Measurements from ENCODE around the gene TEX28. TPM values are rescaled to one million over a fixed set of nuclear protein-coding genes. Genes with fewer than 3 reads are reported as not detected.
"Not testable (repeated sequence)": the region's sequence is repeated elsewhere in the genome, so short reads cannot be mapped to it uniquely, and the experiment has no call there.

Gene TEX28
- polyA plus RNA-seq, 12 donors: not detected

- not testable (repeated sequence) for DNase-seq
Measured at GRCh38 chrX:154248076-154248475, 46.8 kb downstream of the TEX28 start.

GRCh38 chrX:154247377-154248045 lies 47.4 kb downstream of the TEX28 start:
- not testable (repeated sequence) for DNase-seq

DNA sequence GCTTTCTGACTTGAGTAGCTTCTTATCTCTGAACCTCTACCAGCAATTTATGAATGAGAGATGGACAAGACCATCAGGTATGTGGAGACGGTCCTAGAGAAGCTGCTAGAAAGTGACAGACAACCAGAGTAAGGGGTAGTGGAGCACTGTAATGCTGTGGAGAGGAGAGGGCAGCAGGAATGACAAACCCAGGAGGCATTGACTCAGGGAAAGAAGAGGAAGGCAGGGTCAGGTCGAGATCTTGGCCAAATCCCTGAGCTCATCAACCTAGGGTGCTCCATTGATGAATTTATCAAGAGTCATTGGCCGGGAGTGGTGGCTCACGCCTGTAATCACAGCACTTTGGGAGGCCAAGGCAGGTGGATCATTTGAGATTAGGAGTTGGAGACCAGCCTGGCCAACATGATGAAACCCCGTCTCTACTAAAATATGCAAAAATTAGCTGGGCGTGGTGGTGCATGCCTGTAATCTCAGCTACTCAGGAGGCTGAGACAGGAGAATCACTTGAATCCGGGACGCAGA lies 54.9 kb downstream of the TEX28 start:
- DNase-seq: not testable (repeated sequence)

- not testable (repeated sequence) for DNase-seq
Measured at GRCh38 chrX:154238939-154239559, 55.9 kb downstream of the TEX28 start.

GRCh38 chrX:154233620-154234019 lies 61.3 kb downstream of the TEX28 start:
- DNase-seq: not testable (repeated sequence)

GRCh38 chrX:154231443-154231842 lies 63.5 kb downstream of the TEX28 start:
- not testable (repeated sequence) for DNase-seq

DNA sequence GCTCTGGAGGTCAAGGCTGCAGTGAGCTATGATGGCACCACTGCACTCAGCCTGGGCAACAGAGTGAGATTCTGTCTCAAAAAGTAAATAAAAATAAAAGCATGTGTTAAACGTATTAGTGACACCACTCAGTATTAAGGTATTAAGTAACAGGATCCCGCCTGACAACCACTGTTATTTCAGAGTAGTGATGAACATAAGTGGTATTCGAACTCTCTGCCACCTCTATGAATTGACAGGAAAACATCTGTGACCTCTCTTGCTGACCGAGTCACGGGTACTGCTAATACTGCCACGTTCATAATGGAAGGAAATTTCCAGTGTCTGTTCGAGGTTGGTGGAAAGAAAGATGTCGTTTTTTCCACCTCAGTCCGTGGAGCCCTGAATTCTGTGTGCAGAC lies 68.2 kb downstream of the TEX28 start:
- DNase-seq: not testable (repeated sequence)

GRCh38 chrX:154225292-154225691 lies 69.6 kb downstream of the TEX28 start:
- DNase-seq: not testable (repeated sequence)

Other genes with a start within 250 kb of the TEX28 start
- gene MECP2, start 197.4 kb downstream of the TEX28 start, polyA plus RNA-seq (ENCODE audit: insufficient read length in 12 of 12): 10 to 100 TPM in 11 of 12 donors, not detected in 1; 16.5 to 30.0 (median 19.2) TPM
- gene OPN1LW, start 150.9 kb downstream of the TEX28 start, polyA plus RNA-seq (ENCODE audit: insufficient read length in 12 of 12): not detected
- gene OPN1MW, start 112.5 kb downstream of the TEX28 start, polyA plus RNA-seq (ENCODE audit: insufficient read length in 12 of 12): not detected
- not detected for gene OPN1MW2, start 75.4 kb downstream of the TEX28 start, polyA plus RNA-seq (ENCODE audit: insufficient read length in 12 of 12)
- not detected for gene OPN1MW3, start 37.5 kb downstream of the TEX28 start, polyA plus RNA-seq (ENCODE audit: insufficient read length in 12 of 12)
- under 1 TPM in 10 of 12 donors, not detected in 2; 0.08 to 0.63 (median 0.35) TPM for gene TKTL1, start 671 bp upstream of the TEX28 start, polyA plus RNA-seq (ENCODE audit: insufficient read length in 12 of 12)
- 100 to 1,000 TPM in 11 of 12 donors, 10 to 100 TPM in 1; 54.4 to 509 (median 215) TPM for gene FLNA, start 79.5 kb upstream of the TEX28 start, polyA plus RNA-seq (ENCODE audit: insufficient read length in 12 of 12)
- gene EMD, start 84.2 kb upstream of the TEX28 start, polyA plus RNA-seq (ENCODE audit: insufficient read length in 12 of 12): 100 to 1,000 TPM in 1 of 12 donors, 10 to 100 TPM in 10, not detected in 1; 36.2 to 121 (median 46.3) TPM
- 1,000 to 10,000 TPM; 1,129 to 5,997 (median 5,399) TPM for gene RPL10, start 103.3 kb upstream of the TEX28 start, polyA plus RNA-seq (ENCODE audit: insufficient read length in 12 of 12)
- gene DNASE1L1, start 114.1 kb upstream of the TEX28 start, polyA plus RNA-seq (ENCODE audit: insufficient read length in 12 of 12): 10 to 100 TPM in 11 of 12 donors, not detected in 1; 14.4 to 51.4 (median 34.6) TPM
- gene TAFAZZIN, start 116.4 kb upstream of the TEX28 start, polyA plus RNA-seq (ENCODE audit: insufficient read length in 12 of 12): 10 to 100 TPM in 11 of 12 donors, not detected in 1; 20.0 to 36.3 (median 25.5) TPM
- gene ATP6AP1, start 133.6 kb upstream of the TEX28 start, polyA plus RNA-seq (ENCODE audit: insufficient read length in 12 of 12): 10 to 100 TPM in 11 of 12 donors, not detected in 1; 53.5 to 75.1 (median 59.0) TPM
- 100 to 1,000 TPM in 2 of 12 donors, 10 to 100 TPM in 9, not detected in 1; 70.4 to 137 (median 83.8) TPM for gene GDI1, start 142.0 kb upstream of the TEX28 start, polyA plus RNA-seq (ENCODE audit: insufficient read length in 12 of 12)
- gene FAM50A, start 149.0 kb upstream of the TEX28 start, polyA plus RNA-seq (ENCODE audit: insufficient read length in 12 of 12): 10 to 100 TPM in 11 of 12 donors, not detected in 1; 47.6 to 88.9 (median 54.2) TPM
- 10 to 100 TPM in 10 of 12 donors, 1 to 10 TPM in 1, not detected in 1; 6.7 to 67.7 (median 38.3) TPM for gene PLXNA3, start 163.2 kb upstream of the TEX28 start, polyA plus RNA-seq (ENCODE audit: insufficient read length in 12 of 12)
- 10 to 100 TPM in 7 of 12 donors, 1 to 10 TPM in 4, not detected in 1; 6.6 to 21.3 (median 10.2) TPM for gene LAGE3, start 184.2 kb upstream of the TEX28 start, polyA plus RNA-seq (ENCODE audit: insufficient read length in 12 of 12)
- gene UBL4A, start 191.5 kb upstream of the TEX28 start, polyA plus RNA-seq (ENCODE audit: insufficient read length in 12 of 12): 10 to 100 TPM in 11 of 12 donors, not detected in 1; 16.7 to 29.2 (median 21.2) TPM
- gene SLC10A3, start 195.5 kb upstream of the TEX28 start, polyA plus RNA-seq (ENCODE audit: insufficient read length in 12 of 12): 10 to 100 TPM in 7 of 12 donors, 1 to 10 TPM in 4, not detected in 1; 9.6 to 20.6 (median 11.8) TPM
- gene FAM3A, start 221.1 kb upstream of the TEX28 start, polyA plus RNA-seq (ENCODE audit: insufficient read length in 12 of 12): 10 to 100 TPM in 11 of 12 donors, not detected in 1; 19.6 to 87.7 (median 25.8) TPM